Stomach (tissue), 4 donors: ENCODE measurements around the gene ROCK2.

ENCODE experiments used
- EP300 ChIP-seq: sonication (generic); formaldehyde crosslinking; IDR thresholded peaks from one replicate; pipeline ENCODE4 v1.6.1; 2017; ENCODE audit warnings: antibody characterized with exemption
- POLR2A ChIP-seq, 4 donors: fragments of 450-650 bp; IDR thresholded peaks; one replicate each; pipeline ENCODE4 v1.6.1; 2016; ENCODE audit warnings: antibody characterized with exemption in 4 of 4, control low read depth in 2 of 4, mild to moderate bottlenecking in 1 of 4, moderate library complexity in 1 of 4
- POLR2AphosphoS5 ChIP-seq, 3 donors: sonication (generic); formaldehyde crosslinking; IDR thresholded peaks; one replicate each; pipeline ENCODE4 v1.6.1; 2016; ENCODE audit warnings: antibody characterized with exemption in 3 of 3
- TF ChIP-seq, protein P1 (sequence below), 7 experiments: fragments of 450-650 bp in 4 of 7; fragments of 200-600 bp in 3 of 7; sonication (generic) in 3 of 7; IDR thresholded peaks; one replicate each; pipeline ENCODE4 v1.5.1; 2016 to 2019; ENCODE audit warnings: antibody characterized with exemption in 7 of 7, control low read depth in 2 of 7, mild to moderate bottlenecking in 1 of 7

DNA sequence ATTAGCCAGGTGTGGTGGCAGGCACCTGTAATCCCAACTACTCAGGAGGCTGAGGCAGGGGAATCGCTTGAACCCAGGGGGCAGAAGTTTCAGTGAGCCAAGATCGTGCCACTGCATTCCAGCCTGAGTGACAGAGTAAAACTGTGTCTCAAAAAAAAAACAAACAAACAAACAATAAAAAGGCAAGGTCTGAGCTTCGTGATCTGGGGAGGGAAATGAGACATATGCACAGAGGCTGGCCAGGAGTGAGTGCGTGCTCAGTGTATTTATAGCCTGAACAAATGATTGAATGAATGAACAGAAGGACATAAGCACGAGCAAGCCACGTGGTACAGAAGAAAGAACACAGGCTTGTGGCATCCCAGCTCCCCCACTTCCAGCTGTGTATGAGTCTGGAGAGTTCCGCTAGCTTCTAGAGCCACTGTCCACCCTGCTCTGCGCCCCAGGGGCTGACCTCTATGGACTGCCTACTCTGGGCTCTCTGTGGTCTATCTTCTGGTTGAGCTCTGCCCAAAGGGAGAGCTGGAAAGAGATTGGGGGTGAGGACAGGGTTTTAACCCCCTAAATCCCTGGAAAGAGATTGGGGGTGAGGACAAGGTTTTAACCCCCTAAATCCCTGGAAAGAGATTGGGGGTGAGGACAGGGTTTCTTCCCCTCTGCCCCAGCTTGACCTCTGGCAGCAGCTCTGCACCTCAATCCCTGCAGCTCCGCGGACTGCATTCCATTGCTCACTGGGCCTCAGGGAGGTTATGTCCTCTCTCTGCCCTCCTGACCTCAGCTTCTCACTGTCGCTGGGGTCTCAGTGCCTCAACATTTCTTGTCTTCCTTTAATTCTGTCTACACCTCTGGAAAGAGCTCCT lies 11.0 kb upstream of the ROCK2 start:
- TF ChIP-seq POLR2AphosphoS5 (IDR thresholded peaks at IDR 0.05), result no peak
- no peak for TF ChIP-seq POLR2A (IDR thresholded peaks at IDR 0.05)
- TF ChIP-seq, protein P1, sequence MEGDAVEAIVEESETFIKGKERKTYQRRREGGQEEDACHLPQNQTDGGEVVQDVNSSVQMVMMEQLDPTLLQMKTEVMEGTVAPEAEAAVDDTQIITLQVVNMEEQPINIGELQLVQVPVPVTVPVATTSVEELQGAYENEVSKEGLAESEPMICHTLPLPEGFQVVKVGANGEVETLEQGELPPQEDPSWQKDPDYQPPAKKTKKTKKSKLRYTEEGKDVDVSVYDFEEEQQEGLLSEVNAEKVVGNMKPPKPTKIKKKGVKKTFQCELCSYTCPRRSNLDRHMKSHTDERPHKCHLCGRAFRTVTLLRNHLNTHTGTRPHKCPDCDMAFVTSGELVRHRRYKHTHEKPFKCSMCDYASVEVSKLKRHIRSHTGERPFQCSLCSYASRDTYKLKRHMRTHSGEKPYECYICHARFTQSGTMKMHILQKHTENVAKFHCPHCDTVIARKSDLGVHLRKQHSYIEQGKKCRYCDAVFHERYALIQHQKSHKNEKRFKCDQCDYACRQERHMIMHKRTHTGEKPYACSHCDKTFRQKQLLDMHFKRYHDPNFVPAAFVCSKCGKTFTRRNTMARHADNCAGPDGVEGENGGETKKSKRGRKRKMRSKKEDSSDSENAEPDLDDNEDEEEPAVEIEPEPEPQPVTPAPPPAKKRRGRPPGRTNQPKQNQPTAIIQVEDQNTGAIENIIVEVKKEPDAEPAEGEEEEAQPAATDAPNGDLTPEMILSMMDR (IDR thresholded peaks at IDR 0.05), result no peak
- TF ChIP-seq EP300, result no peak
